B cell (primary cell): ENCODE measurements around the gene KLHL22. TPM values are rescaled to one million over a fixed set of nuclear protein-coding genes. Genes with fewer than 3 reads are reported as not detected.
"Not testable (repeated sequence)": the region's sequence is repeated elsewhere in the genome, so short reads cannot be mapped to it uniquely, and the experiment has no call there.

ENCODE experiments used
- ATAC-seq: fragments of 200-7000 bp; cut with Tn5 transposase; one replicate; pipeline ENCODE4 v1.10.0; 2021; ENCODE audit warnings: low read depth, mild to moderate bottlenecking, moderate number of reproducible peaks, moderate library complexity
- CTCF ChIA-PET: fragments of 350-600 bp; sonication (Branson Sonifier 250); formaldehyde crosslinking; loops from one replicate; lab custom pipeline; 2021; ENCODE audit warnings: antibody characterized with exemption, inconsistent platforms; lab: Charles Lee
- POLR2A ChIA-PET: fragments of 350-600 bp; sonication (Branson Sonifier 250); formaldehyde crosslinking; loops from one replicate; lab custom pipeline; 2021; ENCODE audit warnings: antibody characterized with exemption; lab: Charles Lee
- DNase-seq: peaks from one replicate; pipeline ENCODE4 v3.0.0; 2013
- H2AFZ ChIP-seq: 2 replicates; pipeline ENCODE4 v1.6.1; 2012; ENCODE audit warnings: mild to moderate bottlenecking, low read depth, low read length; ENCODE audit not compliant: insufficient read depth, poor library complexity, severe bottlenecking
- H3K27ac ChIP-seq, 2 donors: 1 replicate in 1 of 2; 2 replicates in 1 of 2; pipeline ENCODE4 v1.5.1; 2012 to 2013; ENCODE audit warnings: low read length in 2 of 2, mild to moderate bottlenecking in 2 of 2, moderate library complexity in 1 of 2
- H3K27me3 ChIP-seq, 4 experiments: fragments of 200-600 bp in 1 of 4; sonication (generic) in 1 of 4; replicated peaks in 1 of 4; 1 replicate in 2 of 4; 2 replicates in 2 of 4; pipeline versions ENCODE4 v1.6.1 to v1.7.0; 2013 to 2016; ENCODE audit warnings: low read length in 3 of 4, mild to moderate bottlenecking in 2 of 4, mixed read lengths in 1 of 4, moderate library complexity in 1 of 4; ENCODE audit not compliant: insufficient read depth in 4 of 4, control insufficient read depth in 3 of 4; ENCODE audit errors: control extremely low read depth in 1 of 4
- H3K36me3 ChIP-seq, 2 experiments: replicated peaks in 1 of 2; 1 replicate in 1 of 2; 2 replicates in 1 of 2; pipeline versions ENCODE4 v1.6.1 to v1.7.1; 2013; ENCODE audit warnings: low read length in 1 of 2; ENCODE audit not compliant: insufficient read depth in 2 of 2, control insufficient read depth in 1 of 2; ENCODE audit errors: control extremely low read depth in 1 of 2, extremely low read depth in 1 of 2
- H3K4me1 ChIP-seq, 2 donors: fragments of 200-600 bp in 1 of 2; sonication (generic) in 1 of 2; 1 replicate in 1 of 2; 2 replicates in 1 of 2; pipeline versions ENCODE4 v1.5.1 to v1.6.1; 2013 to 2017; ENCODE audit warnings: low read length in 2 of 2; ENCODE audit not compliant: control insufficient read depth in 2 of 2, insufficient read depth in 2 of 2
- H3K4me2 ChIP-seq: replicated peaks from 2 replicates; pipeline ENCODE3; 2012; ENCODE audit warnings: mild to moderate bottlenecking, low read depth, low read length; ENCODE audit not compliant: poor library complexity, severe bottlenecking
- H3K4me3 ChIP-seq, 5 experiments: fragments of 200-600 bp in 1 of 5; sonication (generic) in 1 of 5; 1 replicate in 3 of 5; 2 replicates in 2 of 5; pipeline versions ENCODE4 v1.5.1 to v1.7.0; 2011 to 2016; ENCODE audit warnings: low read length in 4 of 5, mild to moderate bottlenecking in 4 of 5, low read depth in 2 of 5, control low read depth in 1 of 5, moderate library complexity in 1 of 5; ENCODE audit not compliant: insufficient read depth in 1 of 5; ENCODE audit errors: control extremely low read depth in 1 of 5, extremely low read depth in 1 of 5
- H3K79me2 ChIP-seq: fragments of 200-600 bp; sonication (generic); one replicate; pipeline ENCODE4 v1.6.0; 2016; ENCODE audit warnings: low read length; ENCODE audit not compliant: control insufficient read depth, insufficient read depth
- H3K9ac ChIP-seq: fragments of 200-600 bp; sonication (generic); 2 replicates; pipeline ENCODE4 v1.6.1; 2017; ENCODE audit warnings: mild to moderate bottlenecking, low read length, moderate library complexity
- H3K9me3 ChIP-seq, 3 donors: one replicate each; pipeline versions ENCODE4 v1.6.1 to v1.7.1; 2013; ENCODE audit warnings: low read length in 2 of 3; ENCODE audit not compliant: control insufficient read depth in 2 of 3, insufficient read depth in 1 of 3; ENCODE audit errors: control extremely low read depth in 1 of 3
- H4K20me1 ChIP-seq: 2 replicates; pipeline ENCODE4 v1.6.0; 2012; ENCODE audit warnings: mild to moderate bottlenecking, low read length; ENCODE audit not compliant: insufficient read depth, control insufficient read depth, poor library complexity, severe bottlenecking
- H3K27ac Mint-ChIP-seq: one replicate; pipeline ENCODE4 v1.8.0; 2021; ENCODE audit warnings: mixed read lengths
- H3K27me3 Mint-ChIP-seq: one replicate; pipeline ENCODE4 v1.8.0; 2021; ENCODE audit warnings: mixed read lengths
- H3K4me1 Mint-ChIP-seq: one replicate; pipeline ENCODE4 v1.8.0; 2021; ENCODE audit warnings: mixed read lengths
- H3K4me3 Mint-ChIP-seq: one replicate; pipeline ENCODE4 v1.8.0; 2021; ENCODE audit warnings: mixed read lengths
- H3K9me3 Mint-ChIP-seq: one replicate; pipeline ENCODE4 v1.8.0; 2022; ENCODE audit warnings: mixed read lengths; ENCODE audit not compliant: insufficient read depth
- EZH2 ChIP-seq: IDR thresholded peaks from 2 replicates; pipeline ENCODE4 v1.6.1; 2012; ENCODE audit warnings: borderline replicate concordance, low read depth, mild to moderate bottlenecking, moderate library complexity, low read length; ENCODE audit not compliant: insufficient read depth, poor library complexity, severe bottlenecking
- WGBS: methylation state at CpG from one replicate; pipeline ENCODE4 v1.1.5; 2013; ENCODE audit warnings: missing lambda C conversion rate; ENCODE audit not compliant: insufficient coverage; 5-methylcytosine and 5-hydroxymethylcytosine counted together
- intact Hi-C: fragments of 100-400 bp; cut with micrococcal nuclease; formaldehyde crosslinking; loops from one replicate; pipeline ENCODE4 v1.10.0; 2022
- polyA plus RNA-seq: library from polyadenylated mRNA; depleted of rRNA; stranded (reverse); fragments of >200 nt; gene quantifications from 2 replicates; pipeline ENCODE4 v1.2.3, GENCODE V29; 2012
- total RNA-seq, 2 donors: library from RNA; stranded (reverse); fragments of 120-200 nt in 1 of 2; gene quantifications; 1 replicate in 1 of 2; 2 replicates in 1 of 2; pipeline versions ENCODE4 v1.2.3 to v1.2.4, GENCODE V29; 2013 to 2022
- TF ChIP-seq, protein P1 (sequence below): fragments of 200-600 bp; IDR thresholded peaks from one replicate; pipeline ENCODE4 v1.8.0; 2022; ENCODE audit warnings: antibody characterized with exemption, mild to moderate bottlenecking

KLHL22 gene
- total and polyA plus RNA-seq, 2 donors (not counting 1 experiment from before 2014, with no cell fraction given): 37.0 to 45.6 TPM

- peak overlapping the region; percentile 90 for H3K4me2 ChIP-seq
- H2AFZ ChIP-seq: peak overlapping the region; percentile 79
- Mint-ChIP-seq H3K4me1 (peaks cover 45% of the 10 kb centered on the region), H3K4me3 (peak overlapping the region; percentile 97), H3K27ac (peak overlapping the region; percentile 99), H3K9me3 (no peaks in the 10 kb centered on the region), H3K27me3 (no peaks in the 10 kb centered on the region)
- ChIA-PET CTCF (interaction anchor here (0.7 to 2.5 kb wide), 3 partner anchors 50 to 89 kb away, joined by 3 to 6 read pairs (median 6); no protein-coding TSS in a partner anchor), POLR2A (interaction anchor here (1.2 kb wide), 1 partner anchor 11 kb away, joined by 4 read pairs; the partner anchor contains the start of gene KLHL22)
- intact Hi-C loops: loop anchor here (1.0 to 5.0 kb wide), 3 partner anchors 10 to 374 kb away; partner anchors contain the start of gene ZDHHC8
- TF ChIP-seq EZH2: no peak
- TF ChIP-seq, protein P1, sequence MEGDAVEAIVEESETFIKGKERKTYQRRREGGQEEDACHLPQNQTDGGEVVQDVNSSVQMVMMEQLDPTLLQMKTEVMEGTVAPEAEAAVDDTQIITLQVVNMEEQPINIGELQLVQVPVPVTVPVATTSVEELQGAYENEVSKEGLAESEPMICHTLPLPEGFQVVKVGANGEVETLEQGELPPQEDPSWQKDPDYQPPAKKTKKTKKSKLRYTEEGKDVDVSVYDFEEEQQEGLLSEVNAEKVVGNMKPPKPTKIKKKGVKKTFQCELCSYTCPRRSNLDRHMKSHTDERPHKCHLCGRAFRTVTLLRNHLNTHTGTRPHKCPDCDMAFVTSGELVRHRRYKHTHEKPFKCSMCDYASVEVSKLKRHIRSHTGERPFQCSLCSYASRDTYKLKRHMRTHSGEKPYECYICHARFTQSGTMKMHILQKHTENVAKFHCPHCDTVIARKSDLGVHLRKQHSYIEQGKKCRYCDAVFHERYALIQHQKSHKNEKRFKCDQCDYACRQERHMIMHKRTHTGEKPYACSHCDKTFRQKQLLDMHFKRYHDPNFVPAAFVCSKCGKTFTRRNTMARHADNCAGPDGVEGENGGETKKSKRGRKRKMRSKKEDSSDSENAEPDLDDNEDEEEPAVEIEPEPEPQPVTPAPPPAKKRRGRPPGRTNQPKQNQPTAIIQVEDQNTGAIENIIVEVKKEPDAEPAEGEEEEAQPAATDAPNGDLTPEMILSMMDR: no peak
- peaks cover 36% of the 10 kb centered on the region for H4K20me1 ChIP-seq
- DNase-seq: no peak
- peaks cover 32 to 36% of the 10 kb centered on the region in 2 donors for H3K4me1 ChIP-seq
- peaks cover 54% of the 10 kb centered on the region for H3K79me2 ChIP-seq
- peaks cover 0 to 3% of the 10 kb centered on the region in 2 experiments for H3K36me3 ChIP-seq
- no peaks in the 10 kb centered on the region for H3K9me3 ChIP-seq
- no peak for ATAC-seq
- H3K4me3 ChIP-seq: peak overlapping the region in 4 of 5 experiments; percentile 79 to 97 (median 88)
- peak overlapping the region; percentile 97 for H3K9ac ChIP-seq
- H3K27me3 ChIP-seq: no peaks in the 10 kb centered on the region
- H3K27ac ChIP-seq: peak overlapping the region in 1 of 2 donors; percentile 96
- 84% methylated on average over 7 of the region's 13 CpGs for WGBS
These were observed 11.1 kb upstream of the KLHL22 start for GRCh38 chr22:20506543-20507252.

- Histone ChIP-seq H3K4me1 (peaks cover 16 to 20% of the 10 kb centered on the region in 2 donors), H4K20me1 (peaks cover 15% of the 10 kb centered on the region), H3K79me2 (peaks cover 31% of the 10 kb centered on the region)
- H3K9ac ChIP-seq, H3K27me3 Mint-ChIP-seq, H3K27ac Mint-ChIP-seq, intact Hi-C loops, H3K4me3 ChIP-seq, H3K9me3 ChIP-seq, H3K27ac ChIP-seq, CTCF ChIA-PET, H3K9me3 Mint-ChIP-seq, H2AFZ ChIP-seq, H3K36me3 ChIP-seq, H3K27me3 ChIP-seq, DNase-seq, ATAC-seq, H3K4me3 Mint-ChIP-seq, H3K4me2 ChIP-seq: not testable (repeated sequence)
- WGBS: 100% methylated on average over 1 of the region's 5 CpGs
- POLR2A ChIA-PET: interaction anchor here (0.6 kb wide), 1 partner anchor 431 kb away, joined by 8 read pairs; no protein-coding TSS in a partner anchor
- peaks cover 24% of the 10 kb centered on the region for H3K4me1 Mint-ChIP-seq
These were observed 8.8 kb upstream of the KLHL22 start for GRCh38 chr22:20504293-20504922.
